GM06990 (cell line): ENCODE results near the gene ATRX.

ENCODE experiments used
- DNase-seq: peaks from one replicate; pipeline ENCODE4 v3.0.0-alpha.2; 2011; ENCODE audit not compliant: insufficient read length; ENCODE audit errors: extremely low read depth
- H3K27me3 ChIP-seq: replicated peaks from 2 replicates; pipeline ENCODE4 v1.6.0; 2011; ENCODE audit warnings: low read length; ENCODE audit not compliant: control insufficient read depth, insufficient read depth
- H3K36me3 ChIP-seq: 2 replicates; pipeline ENCODE4 v1.5.1; 2011; ENCODE audit warnings: low read length; ENCODE audit not compliant: control insufficient read depth, insufficient read depth
- H3K4me3 ChIP-seq: replicated peaks from 2 replicates; pipeline ENCODE4 v1.5.1; 2011; ENCODE audit warnings: low read depth, mild to moderate bottlenecking, control low read depth, low read length
- TF ChIP-seq, protein P1 (sequence below): IDR thresholded peaks from 2 replicates; pipeline ENCODE4 v1.5.1; 2011; ENCODE audit warnings: low read length, control low read depth, mild to moderate bottlenecking, inconsistent platforms; ENCODE audit not compliant: insufficient read depth, poor library complexity, severe bottlenecking

The ATRX gene

DNA sequence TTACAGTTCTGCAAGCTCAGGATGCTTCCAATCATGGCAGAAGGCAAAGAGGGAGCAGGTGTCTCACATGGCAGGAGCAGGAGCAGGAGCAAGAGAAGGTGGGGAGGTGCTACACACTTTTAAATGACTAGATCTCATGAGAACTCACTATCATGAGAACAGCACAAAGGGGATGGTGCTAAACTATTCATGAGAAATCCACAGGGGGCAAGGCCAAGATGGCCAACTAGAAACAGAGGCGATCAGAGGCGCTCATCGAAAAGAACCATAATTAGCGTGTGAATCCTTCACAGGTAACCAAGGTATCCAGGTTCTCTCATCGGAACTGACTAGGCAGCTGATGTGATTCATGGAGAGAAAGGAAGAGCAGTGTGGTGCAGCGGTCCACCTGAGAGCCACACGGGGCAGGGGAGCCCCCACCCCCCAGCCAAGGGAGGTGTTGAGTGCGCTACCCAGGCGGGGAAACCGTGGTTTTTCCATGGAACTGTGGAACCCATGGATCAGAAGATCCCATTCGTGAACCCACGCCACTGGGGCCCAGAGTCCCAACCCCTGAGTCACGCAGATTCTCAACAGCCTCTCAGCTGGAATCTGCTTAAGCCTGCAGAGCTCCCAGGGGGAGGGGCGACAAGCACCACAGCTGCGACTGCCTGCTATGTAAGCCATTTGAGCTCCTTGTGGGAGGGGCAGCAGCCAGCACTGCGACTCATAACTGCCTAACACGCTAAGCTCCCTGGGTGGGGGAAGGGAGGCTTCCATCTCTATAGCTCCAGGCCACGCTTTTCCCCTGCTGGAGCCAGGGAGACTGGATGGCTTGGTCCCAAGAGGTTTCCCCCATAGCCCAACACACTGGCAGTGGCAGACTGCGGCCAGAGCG lies 292.1 kb downstream of the ATRX start:
- H3K27me3 ChIP-seq: no peaks in the 10 kb centered on the region
- no peak for DNase-seq
- H3K36me3 ChIP-seq: no peaks in the 10 kb centered on the region
- TF ChIP-seq, protein P1, sequence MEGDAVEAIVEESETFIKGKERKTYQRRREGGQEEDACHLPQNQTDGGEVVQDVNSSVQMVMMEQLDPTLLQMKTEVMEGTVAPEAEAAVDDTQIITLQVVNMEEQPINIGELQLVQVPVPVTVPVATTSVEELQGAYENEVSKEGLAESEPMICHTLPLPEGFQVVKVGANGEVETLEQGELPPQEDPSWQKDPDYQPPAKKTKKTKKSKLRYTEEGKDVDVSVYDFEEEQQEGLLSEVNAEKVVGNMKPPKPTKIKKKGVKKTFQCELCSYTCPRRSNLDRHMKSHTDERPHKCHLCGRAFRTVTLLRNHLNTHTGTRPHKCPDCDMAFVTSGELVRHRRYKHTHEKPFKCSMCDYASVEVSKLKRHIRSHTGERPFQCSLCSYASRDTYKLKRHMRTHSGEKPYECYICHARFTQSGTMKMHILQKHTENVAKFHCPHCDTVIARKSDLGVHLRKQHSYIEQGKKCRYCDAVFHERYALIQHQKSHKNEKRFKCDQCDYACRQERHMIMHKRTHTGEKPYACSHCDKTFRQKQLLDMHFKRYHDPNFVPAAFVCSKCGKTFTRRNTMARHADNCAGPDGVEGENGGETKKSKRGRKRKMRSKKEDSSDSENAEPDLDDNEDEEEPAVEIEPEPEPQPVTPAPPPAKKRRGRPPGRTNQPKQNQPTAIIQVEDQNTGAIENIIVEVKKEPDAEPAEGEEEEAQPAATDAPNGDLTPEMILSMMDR: no peak
- no peak overlapping the region for H3K4me3 ChIP-seq

DNA sequence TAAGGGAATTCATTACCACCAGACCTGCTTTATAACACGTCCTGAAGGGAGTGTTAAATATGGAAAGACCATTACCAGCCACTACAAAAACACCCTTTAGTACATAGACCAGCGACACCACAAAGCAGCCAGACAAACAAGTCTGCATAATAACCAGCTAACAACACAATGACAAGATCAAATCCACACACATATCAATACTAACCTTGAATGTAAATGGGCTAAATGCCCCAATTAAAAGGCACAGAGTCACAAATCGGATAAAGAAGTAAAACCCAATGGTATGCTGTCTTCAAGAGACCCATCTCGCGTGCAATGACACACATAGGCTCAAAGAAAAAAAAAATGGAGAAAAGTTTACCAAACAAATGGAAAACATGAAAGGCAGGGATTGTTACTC lies 302.0 kb downstream of the ATRX start:
- TF ChIP-seq, protein P1: no peak

DNA sequence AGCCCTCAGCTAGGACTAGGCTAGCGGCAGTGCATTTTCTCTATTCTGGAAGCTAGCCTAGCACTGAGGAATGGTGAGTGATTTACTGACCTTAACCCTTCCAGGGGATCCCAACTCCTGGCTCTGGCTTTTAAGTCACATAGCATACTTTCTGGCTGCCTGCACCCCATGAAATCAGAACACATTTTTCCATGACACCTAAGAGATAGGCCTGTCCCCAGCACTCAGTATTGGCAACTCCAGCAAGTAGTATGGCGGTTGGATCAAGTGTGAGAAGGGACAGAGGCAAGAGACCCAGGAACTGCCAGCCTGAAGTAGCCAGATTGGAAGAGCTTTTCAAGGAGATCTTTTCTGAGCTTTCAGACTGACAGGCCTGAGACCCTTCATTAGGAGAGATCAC lies 330.6 kb downstream of the ATRX start:
- TF ChIP-seq, protein P1: no peak
- no peak overlapping the region for H3K4me3 ChIP-seq
- no peaks in the 10 kb centered on the region for H3K27me3 ChIP-seq
- DNase-seq: no peak
- no peaks in the 10 kb centered on the region for H3K36me3 ChIP-seq

More for the DNA sequence above, 302.0 kb downstream of the ATRX start:
- Histone ChIP-seq H3K4me3 (no peak overlapping the region), H3K27me3 (no peaks in the 10 kb centered on the region), H3K36me3 (no peaks in the 10 kb centered on the region)
- no peak for DNase-seq
